HCT116 (cell line): ENCODE measurements around the gene M1AP.

Experiments
- CTCF ChIP-seq, 3 experiments: fragments of 200-600 bp in 1 of 3; sonication (generic) in 1 of 3; IDR thresholded peaks in 2 of 3; conservative IDR thresholded peaks in 1 of 3; 2 replicates each; pipeline ENCODE4 v1.5.1; 2012 to 2017; ENCODE audit warnings: low read depth in 2 of 3, low read length in 2 of 3, antibody characterized with exemption in 1 of 3, borderline replicate concordance in 1 of 3, control low read depth in 1 of 3, mild to moderate bottlenecking in 1 of 3, mixed read lengths in 1 of 3, mixed run types in 1 of 3, moderate library complexity in 1 of 3; ENCODE audit not compliant: insufficient read depth in 1 of 3
- SRF ChIP-seq: IDR thresholded peaks from 2 replicates; pipeline ENCODE4 v1.6.1; 2012; ENCODE audit warnings: low read depth
- ZFX ChIP-seq: fragments of 450-650 bp; IDR thresholded peaks from 2 replicates; pipeline ENCODE4 v1.6.1; 2017

GRCh38 chr2:74603282-74604000, 44.7 kb downstream of the M1AP start:
- TF ChIP-seq ZFX (no peak), CTCF (IDR thresholded peaks at IDR 0.05 in 2 of 3, conservative IDR thresholded peaks at IDR 0.05 in 1 of 3; ENCODE audit: borderline replicate concordance in 1 of 3, insufficient read depth in 1 of 3, low read depth in 2 of 3, low read length in 2 of 3) (no peak), SRF (no peak)
